ENCODE data around the gene SPECC1L. TPM values are rescaled to one million over a fixed set of nuclear protein-coding genes. Genes with fewer than 3 reads are reported as not detected.

Gene SPECC1L
- total RNA-seq, 1 donor from 2014 or later: 69.9 TPM

- H3K36me3 ChIP-seq: peaks cover 68% of the 10 kb centered on the region
- H3K27ac ChIP-seq: no peak overlapping the region
- no peak for TF ChIP-seq CTCF (IDR thresholded peaks at IDR 0.05)
- DNase-seq: no peak
- ATAC-seq: no peak
- no peaks in the 10 kb centered on the region for H3K27me3 ChIP-seq (ENCODE audit: low read depth)
- H3K4me3 ChIP-seq: no peak overlapping the region
- H3K4me1 ChIP-seq: peaks cover 29% of the 10 kb centered on the region
- intact Hi-C loops (cut with DNase I): no loop called here
- no peaks in the 10 kb centered on the region for H3K9me3 ChIP-seq
Measured at GRCh38 chr22:24411256-24412004, 140.8 kb downstream of the SPECC1L start.

GRCh38 chr22:24412274-24412673 is 141.6 kb downstream of the SPECC1L start:
- H3K36me3 ChIP-seq: peaks cover 75% of the 10 kb centered on the region
- no peaks in the 10 kb centered on the region for H3K27me3 ChIP-seq (ENCODE audit: low read depth)
- H3K27ac ChIP-seq: no peak overlapping the region
- intact Hi-C loops (cut with DNase I): no loop called here
- ATAC-seq: no peak
- no peak overlapping the region for H3K4me3 ChIP-seq
- H3K9me3 ChIP-seq: no peaks in the 10 kb centered on the region
- peaks cover 20% of the 10 kb centered on the region for H3K4me1 ChIP-seq
- TF ChIP-seq CTCF (IDR thresholded peaks at IDR 0.05): no peak
- DNase-seq: no peak

- DNase-seq: no peak
- TF ChIP-seq CTCF (IDR thresholded peaks at IDR 0.05): no peak
- H3K4me3 ChIP-seq: no peak overlapping the region
Measured at GRCh38 chr22:24413271-24413670, 142.6 kb downstream of the SPECC1L start.

GRCh38 chr22:24413736-24414385 is 143.2 kb downstream of the SPECC1L start:
- no peak for DNase-seq
- no peak for TF ChIP-seq CTCF (IDR thresholded peaks at IDR 0.05)
- ATAC-seq: no peak
- H3K4me1 ChIP-seq: peaks cover 6% of the 10 kb centered on the region
- peak overlapping the region; percentile 21 for H3K27ac ChIP-seq
- intact Hi-C loops (cut with DNase I): no loop called here
- no peaks in the 10 kb centered on the region for H3K9me3 ChIP-seq
- H3K4me3 ChIP-seq: no peak overlapping the region
- no peaks in the 10 kb centered on the region for H3K27me3 ChIP-seq (ENCODE audit: low read depth)
- H3K36me3 ChIP-seq: peaks cover 65% of the 10 kb centered on the region

More at GRCh38 chr22:24413271-24413670, 142.6 kb downstream of the SPECC1L start:
- H3K27ac ChIP-seq: no peak overlapping the region
- no peak for ATAC-seq
- H3K9me3 ChIP-seq: no peaks in the 10 kb centered on the region
- H3K4me1 ChIP-seq: peaks cover 12% of the 10 kb centered on the region
- no peaks in the 10 kb centered on the region for H3K27me3 ChIP-seq (ENCODE audit: low read depth)
- intact Hi-C loops (cut with DNase I): no loop called here
- peaks cover 71% of the 10 kb centered on the region for H3K36me3 ChIP-seq

GRCh38 chr22:24414523-24414922 is 143.9 kb downstream of the SPECC1L start:
- ATAC-seq: no peak
- Histone ChIP-seq H3K4me1 (peaks cover 2% of the 10 kb centered on the region), H3K4me3 (no peak overlapping the region), H3K27me3 (ENCODE audit: low read depth) (no peaks in the 10 kb centered on the region), H3K36me3 (peaks cover 63% of the 10 kb centered on the region), H3K9me3 (no peaks in the 10 kb centered on the region), H3K27ac (peak overlapping the region; percentile 21)
- TF ChIP-seq CTCF (IDR thresholded peaks at IDR 0.05): no peak
- intact Hi-C loops (cut with DNase I): no loop called here
- DNase-seq: no peak
